GM12892 (cell line): ENCODE results near the gene BAZ1B.
A peak's percentile ranks its signal among the peaks of the same experiment; 100 is the strongest.
"Not testable (repeated sequence)": the region's sequence is repeated elsewhere in the genome, so short reads cannot be mapped to it uniquely, and the experiment has no call there.

Experiments used
- DNase-seq: peaks from one replicate; pipeline ENCODE4 v3.0.0; 2011; ENCODE audit not compliant: insufficient read length
- FAIRE-seq: peaks from 2 replicates; lab custom pipeline; 2011; peaks lifted over from hg19 to GRCh38; lab: Jason Lieb, UNC
- POLR2A ChIP-seq: IDR thresholded peaks from 2 replicates; pipeline ENCODE4 v1.6.1; 2011; ENCODE audit warnings: low read depth, low read length, control low read depth
- POLR2AphosphoS5 ChIP-seq: IDR thresholded peaks from 2 replicates; pipeline ENCODE4 v1.6.1; 2011; ENCODE audit warnings: low read depth, low read length, control low read depth
- TAF1 ChIP-seq: IDR thresholded peaks from 2 replicates; pipeline ENCODE4 v1.6.1; 2011; ENCODE audit warnings: low read depth, mild to moderate bottlenecking, control low read depth, low read length, borderline replicate concordance

The BAZ1B gene

GRCh38 chr7:73532224-73532623, 10.1 kb upstream of the BAZ1B start:
- TF ChIP-seq POLR2AphosphoS5 (no peak), TAF1 (no peak), POLR2A (no peak)
- no peak for DNase-seq
- FAIRE-seq = no peak

DNA sequence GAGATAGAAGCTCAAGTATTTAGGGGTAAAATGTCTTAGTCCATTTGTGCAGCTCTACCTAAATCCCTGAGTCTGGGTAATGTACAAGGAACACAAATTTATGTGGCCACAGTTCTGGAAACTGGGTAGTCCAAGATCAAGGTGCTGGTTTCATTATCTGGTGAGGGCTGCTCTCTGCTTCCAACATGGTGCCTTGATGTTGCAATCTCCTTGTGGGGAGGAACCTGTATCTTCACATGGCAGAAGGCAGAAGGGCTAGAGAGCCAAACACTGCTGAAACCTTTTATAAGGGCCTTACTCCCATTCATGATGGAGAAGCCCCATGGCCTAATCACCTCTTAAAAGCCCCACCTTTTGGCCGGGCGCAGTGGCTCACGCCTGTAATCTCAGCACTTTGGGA, 8.7 kb upstream of the BAZ1B start:
- TF ChIP-seq POLR2A (no peak), TAF1 (no peak)
- no peak for DNase-seq
- no peak for FAIRE-seq

GRCh38 chr7:73526896-73527821, 5.1 kb upstream of the BAZ1B start:
- TF ChIP-seq POLR2A (no peak), TAF1 (no peak), POLR2AphosphoS5 (no peak)
- FAIRE-seq (peak; percentile 82), DNase-seq (no peak)

DNA sequence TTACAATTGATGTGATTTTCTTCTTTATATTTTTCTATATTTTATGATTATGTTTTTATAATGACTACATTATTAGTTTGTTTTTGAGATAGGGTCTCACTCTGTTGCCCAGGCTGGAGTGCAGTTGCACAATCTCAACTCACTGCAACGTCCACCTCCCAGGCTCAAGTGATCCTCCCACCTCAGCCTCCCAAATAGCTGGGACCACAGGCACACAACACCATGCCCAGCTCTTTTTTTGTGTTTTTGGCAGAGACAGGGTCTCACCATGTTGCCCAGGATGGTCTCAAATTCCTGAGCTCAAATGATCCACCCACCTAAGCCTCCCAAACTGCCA, 4.0 kb upstream of the BAZ1B start:
- DNase-seq, FAIRE-seq: not testable (repeated sequence)

DNA sequence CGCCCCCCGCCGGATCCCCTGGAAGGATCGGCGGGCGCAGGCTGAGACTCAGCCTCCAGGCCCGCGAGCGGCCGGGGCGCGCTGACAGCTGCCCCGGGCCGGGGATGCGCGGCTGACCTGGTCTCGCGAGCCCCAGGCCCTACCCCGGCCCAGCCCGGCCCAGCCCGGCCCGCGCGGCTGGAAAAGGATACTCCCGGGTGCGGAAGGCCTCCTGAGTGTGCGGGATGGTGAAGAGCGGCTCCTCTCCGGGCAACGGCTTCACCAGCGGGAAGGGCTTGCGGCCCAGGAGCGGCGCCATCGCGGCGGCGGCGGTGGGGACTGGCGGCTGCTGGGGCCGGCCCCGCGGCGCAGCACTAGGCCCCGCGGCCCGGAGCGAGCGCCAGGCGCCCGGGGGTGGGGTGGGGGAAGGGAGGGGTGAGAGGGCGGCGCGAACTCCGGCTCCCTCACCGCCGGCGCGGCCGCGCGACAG, 423 bp downstream of the BAZ1B start:
- TF ChIP-seq POLR2A (peak; percentile 50; the same call in 1 of the 2 replicates), POLR2AphosphoS5 (no peak), TAF1 (no peak)
- DNase-seq (peak; percentile 58), FAIRE-seq (no peak)

DNA sequence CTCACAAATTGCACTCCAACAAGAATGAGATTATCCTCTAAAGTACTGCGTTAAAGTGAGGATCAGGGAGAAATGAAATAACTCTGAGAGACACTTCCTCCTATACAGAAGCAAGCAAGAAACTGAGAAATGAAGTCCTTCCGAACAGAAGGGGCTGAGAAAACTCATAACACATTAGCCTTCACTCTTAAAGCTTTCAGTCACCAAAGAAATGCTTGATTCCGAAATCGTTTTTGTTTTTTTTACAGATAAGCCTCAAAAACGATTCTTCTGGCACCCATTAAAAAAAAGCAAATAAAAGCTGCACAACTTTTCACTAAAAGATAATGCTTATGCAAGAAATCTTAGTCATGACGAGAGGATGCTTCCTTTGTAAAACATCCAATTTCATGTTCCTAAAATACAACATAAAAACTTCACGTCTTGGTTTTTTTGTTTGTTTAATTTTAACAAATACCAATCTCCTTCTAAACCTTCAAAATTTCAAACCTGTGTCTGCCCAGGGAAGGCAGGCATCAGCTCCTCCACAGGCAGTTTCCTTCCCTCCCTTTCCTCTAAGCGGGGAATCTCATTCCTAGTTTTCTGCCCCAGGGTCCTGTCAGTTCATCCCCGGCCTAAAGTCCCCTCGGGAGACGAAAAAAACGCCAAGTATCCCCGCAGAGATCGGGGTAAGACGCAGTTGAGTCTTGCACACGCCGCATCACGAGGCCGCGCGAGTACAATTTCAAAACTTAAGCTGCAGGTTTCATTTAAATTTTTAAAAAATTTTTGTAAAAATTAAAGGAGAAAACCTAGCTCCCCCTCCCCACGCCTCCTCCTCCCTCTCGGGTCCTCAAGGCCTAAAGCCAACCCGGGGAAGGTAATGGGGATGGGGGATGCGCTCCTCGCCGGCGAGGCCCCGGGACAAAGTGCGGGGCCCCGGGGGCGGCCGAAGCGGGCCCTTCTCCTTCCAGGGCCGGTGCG, 1.1 kb downstream of the BAZ1B start:
- no peak for DNase-seq
- TF ChIP-seq TAF1 (no peak), POLR2A (no peak)
- peak; percentile 17 for FAIRE-seq

GRCh38 chr7:73519867-73520672, 2.0 kb downstream of the BAZ1B start:
- no peak for TF ChIP-seq POLR2AphosphoS5
- TF ChIP-seq POLR2A = no peak
- no peak for TF ChIP-seq TAF1
- DNase-seq (no peak), FAIRE-seq (no peak)

- no peak for TF ChIP-seq POLR2AphosphoS5
- no peak for TF ChIP-seq TAF1
- no peak for TF ChIP-seq POLR2A
- FAIRE-seq (no peak), DNase-seq (no peak)
These were observed 3.6 kb downstream of the BAZ1B start for GRCh38 chr7:73518470-73518869.

- no peak for FAIRE-seq
- DNase-seq = no peak
- TF ChIP-seq TAF1 = no peak
- no peak for TF ChIP-seq POLR2AphosphoS5
These were observed 4.7 kb downstream of the BAZ1B start for GRCh38 chr7:73517241-73517995.

- no peak for DNase-seq
- FAIRE-seq = no peak
These were observed 6.9 kb downstream of the BAZ1B start for GRCh38 chr7:73515178-73515577.

More at GRCh38 chr7:73515178-73515577, 6.9 kb downstream of the BAZ1B start:
- no peak for TF ChIP-seq TAF1
- no peak for TF ChIP-seq POLR2A
- 0 out of 2 replicates have a peak, but pooled peaks have one; percentile 18 for TF ChIP-seq POLR2AphosphoS5
